HUES48 (cell line): Measurements from ENCODE around the gene C1orf185.

Experiments
- H3K27ac ChIP-seq: one replicate; pipeline ENCODE4 v1.7.0; 2013; ENCODE audit warnings: low read depth, low read length, inconsistent platforms
- H3K27me3 ChIP-seq: 2 replicates; pipeline ENCODE4 v1.6.1; 2013; ENCODE audit warnings: mild to moderate bottlenecking, low read length; ENCODE audit not compliant: control insufficient read depth, insufficient read depth
- H3K36me3 ChIP-seq: 2 replicates; pipeline ENCODE4 v1.6.1; 2013; ENCODE audit warnings: low read length; ENCODE audit not compliant: control insufficient read depth, insufficient read depth
- H3K4me1 ChIP-seq: 2 replicates; pipeline ENCODE4 v1.6.1; 2013; ENCODE audit warnings: mild to moderate bottlenecking, low read length; ENCODE audit not compliant: control insufficient read depth, insufficient read depth
- H3K4me3 ChIP-seq: 2 replicates; pipeline ENCODE4 v1.5.1; 2013; ENCODE audit warnings: mild to moderate bottlenecking, low read depth, low read length
- H3K9ac ChIP-seq: 2 replicates; pipeline ENCODE4 v1.6.1; 2013; ENCODE audit warnings: mild to moderate bottlenecking, low read depth, low read length, moderate library complexity
- H3K9me3 ChIP-seq: 2 replicates; pipeline ENCODE4 v1.6.1; 2013; ENCODE audit warnings: low read length; ENCODE audit not compliant: control insufficient read depth, insufficient read depth

Gene C1orf185

DNA sequence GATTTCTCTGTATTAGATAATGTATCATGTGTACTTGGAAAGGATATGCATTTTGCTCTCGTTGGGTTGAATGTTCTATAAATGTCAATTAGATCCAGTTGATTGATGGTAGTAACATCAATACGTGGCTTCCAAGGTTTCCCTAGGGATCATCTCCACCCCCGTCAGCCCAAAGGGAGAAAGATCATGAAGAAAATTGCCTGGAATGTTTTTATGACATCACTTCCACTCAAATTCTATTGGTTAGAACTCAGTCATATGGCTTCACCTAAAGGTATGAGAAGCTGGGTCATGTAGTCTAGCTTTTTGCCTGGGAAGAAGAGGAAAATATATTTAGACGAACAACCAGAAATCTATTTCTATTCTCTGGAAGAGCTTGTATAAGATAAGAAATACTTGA lies at the start of gene C1orf185:
Gene C1orf185, plus strand, starts transcription at position 253 of the 400 bp plus-strand sequence. Its CDS starts 6 bp downstream, at position 259.
- Histone ChIP-seq H3K4me1 (no peaks in the 10 kb centered on the region), H3K9ac (no peak within 1 kb of the TSS), H3K9me3 (no peaks in the 10 kb centered on the region), H3K27ac (no peak within 1 kb of the TSS), H3K27me3 (no peaks in the 10 kb centered on the region), H3K36me3 (no peaks in the 10 kb centered on the region), H3K4me3 (no peak within 1 kb of the TSS)

DNA sequence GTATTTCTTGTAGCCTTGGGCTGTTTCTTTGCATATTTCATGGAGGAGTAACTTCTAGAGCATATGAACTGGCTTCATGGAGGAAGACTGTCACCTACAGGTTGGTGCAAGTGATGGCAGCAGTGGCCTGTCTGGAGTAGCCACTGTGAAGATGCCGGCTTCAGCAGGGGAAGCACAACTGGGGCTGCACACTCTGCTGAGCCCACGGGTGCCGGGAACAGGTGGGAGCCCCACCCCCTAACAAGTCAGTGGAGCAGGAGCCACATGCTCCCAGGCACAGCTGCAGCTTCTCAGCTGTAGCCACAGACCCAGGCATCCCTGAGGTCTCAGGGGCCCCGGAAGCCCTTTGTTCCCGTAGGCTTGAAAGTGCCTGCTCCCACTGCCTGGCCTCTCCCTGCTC lies 43.2 kb upstream of the C1orf185 start:
- Histone ChIP-seq H3K36me3 (no peaks in the 10 kb centered on the region), H3K4me1 (no peaks in the 10 kb centered on the region), H3K9me3 (no peaks in the 10 kb centered on the region), H3K9ac (no peak overlapping the region), H3K27me3 (no peaks in the 10 kb centered on the region), H3K4me3 (no peak overlapping the region), H3K27ac (no peak overlapping the region)

DNA sequence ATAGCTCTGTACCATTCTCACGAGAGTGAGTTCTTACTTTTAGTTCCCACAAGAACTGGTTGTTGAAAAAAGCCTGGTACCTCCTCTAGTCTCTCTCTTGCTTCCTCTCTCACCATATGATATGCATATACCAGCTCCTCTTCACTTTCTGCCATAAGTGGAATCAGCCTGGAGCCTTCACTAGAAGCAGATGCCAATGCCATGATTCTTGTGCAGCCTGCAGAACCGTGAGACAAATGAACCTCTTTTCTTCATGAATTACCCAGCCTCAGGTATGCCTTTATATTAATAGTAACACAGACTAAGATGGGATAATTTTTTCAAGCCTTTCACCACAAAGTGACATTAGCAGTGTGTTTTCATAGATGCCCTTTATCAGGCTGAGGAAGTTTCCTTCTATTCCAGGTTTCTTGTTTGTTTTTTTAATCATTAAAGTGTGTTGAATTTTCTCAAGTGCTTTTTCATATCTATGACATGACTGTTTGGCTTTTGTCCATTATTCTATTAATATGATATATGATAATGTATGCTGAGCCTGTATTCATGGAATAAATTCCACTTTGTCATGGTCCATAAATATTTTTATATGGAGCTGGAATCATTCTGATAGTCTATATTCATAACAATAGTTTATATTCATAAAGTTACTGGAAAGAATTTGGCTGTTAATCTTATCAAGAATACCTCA lies 40.7 kb upstream of the C1orf185 start:
- no peaks in the 10 kb centered on the region for H3K36me3 ChIP-seq
- H3K9ac ChIP-seq: no peak overlapping the region
- no peak overlapping the region for H3K27ac ChIP-seq
- H3K9me3 ChIP-seq: no peaks in the 10 kb centered on the region
- no peaks in the 10 kb centered on the region for H3K27me3 ChIP-seq
- no peaks in the 10 kb centered on the region for H3K4me1 ChIP-seq
- H3K4me3 ChIP-seq: no peak overlapping the region

DNA sequence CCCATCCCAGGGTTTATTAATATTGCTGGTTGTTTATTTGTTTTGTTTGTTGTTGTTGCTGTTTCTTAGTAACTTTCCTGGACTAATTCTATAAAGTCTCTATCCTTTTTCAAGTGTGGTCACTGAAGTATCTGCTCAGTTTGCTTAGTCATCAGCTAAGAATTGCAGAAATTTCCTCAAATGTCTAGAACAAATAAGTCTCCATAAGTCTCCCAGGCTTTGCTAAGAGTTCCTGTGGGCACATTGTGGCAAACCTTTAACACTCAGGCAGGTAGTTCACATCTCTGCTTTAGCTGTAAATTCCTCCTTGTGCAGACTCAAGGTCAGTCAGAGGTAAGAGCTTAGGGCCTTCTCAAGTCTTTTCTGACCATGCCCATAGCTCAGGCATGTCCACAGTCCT lies 38.9 kb upstream of the C1orf185 start:
- no peak overlapping the region for H3K4me3 ChIP-seq
- H3K9me3 ChIP-seq: no peaks in the 10 kb centered on the region
- H3K9ac ChIP-seq: no peak overlapping the region
- H3K4me1 ChIP-seq: no peaks in the 10 kb centered on the region
- no peaks in the 10 kb centered on the region for H3K27me3 ChIP-seq
- no peak overlapping the region for H3K27ac ChIP-seq
- H3K36me3 ChIP-seq: no peaks in the 10 kb centered on the region

DNA sequence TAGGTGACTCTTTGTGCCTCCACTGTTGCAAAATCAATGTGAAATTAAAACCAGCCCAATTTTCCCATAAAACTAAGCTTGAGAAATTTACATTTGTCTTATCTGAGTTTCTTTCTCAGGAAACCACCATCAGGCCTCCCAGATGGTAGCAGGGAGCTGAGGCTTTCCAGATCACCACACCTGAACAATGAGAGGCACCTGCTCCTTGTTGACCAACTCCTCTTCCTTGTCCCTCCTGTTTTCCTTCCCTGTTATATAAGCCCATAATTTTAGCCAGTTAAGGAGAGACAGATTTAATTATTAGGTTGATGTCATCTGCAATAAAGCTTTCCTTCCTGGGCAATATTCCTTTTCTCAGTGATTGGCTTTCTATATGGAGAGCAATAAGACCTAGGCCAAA lies 32.0 kb upstream of the C1orf185 start:
- H3K9ac ChIP-seq: no peak overlapping the region
- H3K27ac ChIP-seq: no peak overlapping the region
- no peaks in the 10 kb centered on the region for H3K27me3 ChIP-seq
- no peak overlapping the region for H3K4me3 ChIP-seq
- no peaks in the 10 kb centered on the region for H3K9me3 ChIP-seq
- H3K36me3 ChIP-seq: no peaks in the 10 kb centered on the region
- H3K4me1 ChIP-seq: no peaks in the 10 kb centered on the region

DNA sequence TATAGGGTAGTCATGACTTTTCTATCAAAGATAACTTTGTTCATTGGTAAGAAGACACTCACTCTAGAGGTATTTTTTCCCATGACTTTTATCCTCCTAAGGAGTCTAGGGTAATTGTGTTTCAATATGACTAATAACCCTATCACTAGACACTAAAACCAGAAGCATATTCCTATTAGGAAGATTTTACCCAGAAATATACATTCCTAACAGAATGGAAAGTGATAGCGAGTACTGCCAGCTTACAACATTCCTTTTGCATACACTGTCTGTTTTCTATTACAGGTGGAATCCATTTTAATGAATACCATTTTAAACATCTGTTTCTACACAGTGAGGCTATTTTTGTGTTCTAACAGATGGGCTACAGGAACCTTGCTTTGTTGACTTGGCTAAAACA lies 31.4 kb upstream of the C1orf185 start:
- no peaks in the 10 kb centered on the region for H3K27me3 ChIP-seq
- H3K27ac ChIP-seq: no peak overlapping the region
- no peaks in the 10 kb centered on the region for H3K9me3 ChIP-seq
- no peaks in the 10 kb centered on the region for H3K36me3 ChIP-seq
- no peak overlapping the region for H3K9ac ChIP-seq
- H3K4me3 ChIP-seq: no peak overlapping the region
- no peaks in the 10 kb centered on the region for H3K4me1 ChIP-seq

DNA sequence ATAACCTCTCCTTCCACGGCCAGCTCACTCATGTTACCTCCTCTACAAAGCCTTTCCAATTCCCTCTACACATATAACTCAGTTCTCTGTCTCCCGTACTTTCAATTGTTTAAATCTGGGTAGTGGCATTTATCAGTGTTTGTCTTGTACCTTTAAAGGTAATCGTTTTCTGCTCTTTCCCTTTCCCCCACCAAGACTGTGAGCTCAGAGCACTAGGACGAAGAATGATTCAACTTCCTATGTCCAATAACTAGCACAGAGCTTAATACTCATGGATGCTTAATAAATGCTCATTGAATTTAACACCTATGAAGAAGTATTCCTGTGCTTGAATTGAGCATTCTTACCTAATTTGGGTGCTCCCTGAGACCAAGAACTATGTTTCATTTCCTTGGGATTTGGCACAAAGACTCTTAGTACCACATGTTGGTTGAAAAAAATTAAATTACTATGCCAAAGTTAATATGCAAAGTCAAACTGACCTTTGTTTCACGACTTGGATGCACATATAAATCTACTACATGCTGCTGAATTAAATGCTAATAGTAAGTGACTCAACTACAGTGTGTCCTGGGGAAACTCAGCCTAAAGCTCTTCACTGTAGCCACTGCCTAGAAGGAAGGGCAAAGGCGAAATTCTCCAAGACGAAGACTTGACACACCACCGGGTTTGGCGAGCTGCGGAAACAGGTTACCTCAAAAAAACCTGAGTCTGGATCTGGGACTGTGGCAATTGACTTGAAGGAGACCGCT lies 30.6 kb upstream of the C1orf185 start:
- H3K4me1 ChIP-seq: no peaks in the 10 kb centered on the region
- no peak overlapping the region for H3K27ac ChIP-seq
- no peak overlapping the region for H3K9ac ChIP-seq
- H3K4me3 ChIP-seq: no peak overlapping the region
- no peaks in the 10 kb centered on the region for H3K27me3 ChIP-seq
- no peaks in the 10 kb centered on the region for H3K36me3 ChIP-seq
- H3K9me3 ChIP-seq: no peaks in the 10 kb centered on the region

DNA sequence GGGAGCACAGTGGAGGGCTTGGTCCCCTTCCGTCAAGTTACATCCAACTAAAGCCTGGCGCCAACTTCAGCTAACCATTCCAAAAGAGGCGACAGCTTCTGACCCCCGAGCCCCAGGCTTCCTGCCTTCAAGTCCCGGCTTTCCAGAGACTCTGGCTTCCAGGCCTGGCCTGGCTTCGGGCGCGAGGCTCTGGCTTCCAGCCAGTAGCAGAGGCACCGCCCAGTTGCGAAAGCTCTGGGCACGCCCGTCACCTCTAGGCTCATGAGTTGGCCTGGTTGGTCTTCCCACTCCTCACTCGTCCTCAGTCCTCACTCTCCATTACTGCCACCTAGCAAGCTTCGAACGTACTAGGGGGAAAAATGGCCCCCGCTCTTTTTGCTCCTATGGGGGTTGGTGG lies 30.0 kb upstream of the C1orf185 start:
- no peaks in the 10 kb centered on the region for H3K36me3 ChIP-seq
- no peaks in the 10 kb centered on the region for H3K4me1 ChIP-seq
- no peak overlapping the region for H3K27ac ChIP-seq
- H3K9me3 ChIP-seq: no peaks in the 10 kb centered on the region
- H3K27me3 ChIP-seq: no peaks in the 10 kb centered on the region
- H3K4me3 ChIP-seq: no peak overlapping the region
- no peak overlapping the region for H3K9ac ChIP-seq

DNA sequence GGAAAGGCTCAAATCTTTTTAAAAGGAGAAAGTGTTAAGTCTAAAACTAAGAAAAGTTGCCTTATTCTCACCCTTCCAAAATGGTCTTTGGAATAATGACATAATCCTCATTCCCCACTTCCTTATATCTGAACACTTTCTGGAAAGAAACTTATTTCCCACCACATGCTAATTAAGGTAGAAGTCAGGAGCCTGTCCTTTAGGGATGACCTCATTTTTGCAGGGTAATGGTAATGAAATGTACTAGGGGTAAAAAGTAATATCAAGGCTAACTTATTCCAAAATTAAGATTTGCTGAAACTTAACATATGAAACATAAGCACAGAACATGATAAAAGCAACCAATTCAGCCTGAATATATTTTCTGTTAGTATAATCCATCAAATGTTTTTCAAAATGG lies 29.4 kb upstream of the C1orf185 start:
- H3K9me3 ChIP-seq: no peaks in the 10 kb centered on the region
- no peak overlapping the region for H3K9ac ChIP-seq
- no peak overlapping the region for H3K27ac ChIP-seq
- H3K36me3 ChIP-seq: no peaks in the 10 kb centered on the region
- no peaks in the 10 kb centered on the region for H3K27me3 ChIP-seq
- H3K4me1 ChIP-seq: no peaks in the 10 kb centered on the region
- H3K4me3 ChIP-seq: no peak overlapping the region

DNA sequence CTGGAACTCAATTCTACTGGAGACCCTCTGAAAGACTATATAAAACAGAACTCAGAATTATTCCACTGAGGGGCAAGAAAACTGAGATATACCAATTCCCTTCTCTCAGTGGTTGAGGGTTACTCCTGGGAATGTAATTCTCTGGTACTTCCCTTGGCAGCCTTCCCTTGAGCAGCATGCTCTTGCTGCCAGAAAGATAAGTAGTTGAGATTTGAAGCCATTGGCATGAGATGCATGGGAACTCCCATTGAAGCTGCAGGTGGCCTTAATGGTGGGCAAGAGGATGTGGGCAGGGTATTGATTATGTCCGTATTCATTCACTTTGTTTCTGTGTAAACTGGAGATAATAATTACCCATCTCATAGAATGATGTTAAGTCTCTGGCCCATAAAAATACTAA lies 28.6 kb upstream of the C1orf185 start:
- Histone ChIP-seq H3K36me3 (no peaks in the 10 kb centered on the region), H3K9ac (no peak overlapping the region), H3K4me1 (no peaks in the 10 kb centered on the region), H3K27me3 (no peaks in the 10 kb centered on the region), H3K4me3 (no peak overlapping the region), H3K9me3 (no peaks in the 10 kb centered on the region), H3K27ac (no peak overlapping the region)

DNA sequence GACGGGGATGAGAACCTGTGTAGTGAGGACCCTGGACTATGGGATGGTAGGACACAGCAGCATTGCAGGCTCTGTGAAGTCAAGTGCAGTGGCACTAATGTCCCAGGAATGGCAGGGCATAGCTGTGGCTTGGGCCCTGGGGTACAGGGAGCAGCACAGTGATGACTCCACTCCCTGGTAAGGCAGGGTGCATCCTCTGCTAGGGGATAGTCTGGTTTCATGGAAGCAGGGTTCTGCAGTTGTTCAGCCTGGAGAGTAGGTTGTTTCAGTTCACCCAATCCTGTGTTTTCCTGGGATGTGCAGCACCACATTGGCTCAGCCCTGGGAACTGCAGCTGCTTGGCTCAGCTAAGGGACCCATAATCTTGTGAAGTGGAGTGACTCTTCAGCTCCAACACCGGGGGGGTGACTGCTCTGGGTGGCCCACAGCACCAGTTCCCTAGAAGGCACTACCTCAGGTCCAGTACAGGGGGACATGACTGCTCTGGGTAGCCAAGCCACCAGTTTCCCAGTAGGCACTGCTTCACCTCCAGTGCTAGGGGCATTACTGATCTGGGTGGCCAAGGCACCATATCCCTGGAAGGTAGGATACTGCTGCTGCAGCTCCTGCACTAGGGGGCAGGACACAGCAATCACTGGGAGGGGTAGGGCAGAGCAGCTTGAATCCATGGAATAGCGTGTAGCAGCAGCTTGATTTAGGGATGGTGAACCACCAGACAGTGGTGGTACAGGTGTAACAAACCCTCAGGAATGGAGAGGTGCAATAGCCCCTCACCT lies 15.3 kb upstream of the C1orf185 start:
- no peaks in the 10 kb centered on the region for H3K9me3 ChIP-seq

More for the DNA sequence above, 15.3 kb upstream of the C1orf185 start:
- no peak overlapping the region for H3K4me3 ChIP-seq
- no peaks in the 10 kb centered on the region for H3K4me1 ChIP-seq
- H3K27ac ChIP-seq: no peak overlapping the region
- H3K27me3 ChIP-seq: no peaks in the 10 kb centered on the region
- H3K36me3 ChIP-seq: no peaks in the 10 kb centered on the region
- no peak overlapping the region for H3K9ac ChIP-seq
